HEK293 (cell line): ENCODE measurements around the gene NIPAL1.

Source experiments
- CTCF ChIA-PET: fragments of 350-600 bp; formaldehyde crosslinking; extraction: SDS; loops from one replicate; lab custom pipeline; 2021; ENCODE audit warnings: antibody characterized with exemption; lab: Yijun Ruan, JAX
- POLR2A ChIA-PET: fragments of 300-600 bp; formaldehyde crosslinking; extraction: SDS; loops from one replicate; lab custom pipeline; 2020; ENCODE audit warnings: antibody characterized with exemption, inconsistent platforms; lab: Yijun Ruan, JAX
- H3K27ac ChIP-seq: fragments of 200-500 bp; sonication (Bioruptor generic); 2 replicates; pipeline ENCODE4 v1.5.1; 2014; ENCODE audit warnings: low read depth, low read length, control low read depth, inconsistent platforms; ENCODE audit errors: extremely low read depth
- H3K36me3 ChIP-seq, 2 experiments: fragments of 200-500 bp in 1 of 2; sonication (Bioruptor generic) in 1 of 2; 1 replicate in 1 of 2; 2 replicates in 1 of 2; pipeline ENCODE4 v1.5.1; 2014 to 2017; ENCODE audit warnings: inconsistent platforms in 2 of 2, low read length in 2 of 2; ENCODE audit not compliant: control insufficient read depth in 2 of 2, insufficient read depth in 1 of 2
- H3K4me1 ChIP-seq: fragments of 200-500 bp; sonication (Bioruptor generic); 2 replicates; pipeline ENCODE4 v1.5.1; 2014; ENCODE audit warnings: mild to moderate bottlenecking, low read length, inconsistent platforms; ENCODE audit not compliant: control insufficient read depth, insufficient read depth
- H3K4me3 ChIP-seq: 2 replicates; pipeline ENCODE4 v1.5.1; 2011; ENCODE audit warnings: low read depth, mild to moderate bottlenecking, control low read depth, low read length, moderate library complexity
- H3K9me3 ChIP-seq: fragments of 200-500 bp; sonication (Bioruptor generic); 2 replicates; pipeline ENCODE4 v1.5.1; 2014; ENCODE audit warnings: low read depth, low read length, inconsistent platforms; ENCODE audit not compliant: control insufficient read depth, insufficient read depth
- GLI4 ChIP-seq: fragments of 450-650 bp; formaldehyde crosslinking; IDR thresholded peaks from 2 replicates; pipeline ENCODE4 v1.5.1; 2016; ENCODE audit warnings: missing biosample characterization, missing genetic modification characterization
- MZF1 ChIP-seq: fragments of 450-650 bp; formaldehyde crosslinking; IDR thresholded peaks from 2 replicates; pipeline ENCODE4 v1.5.1; 2017; ENCODE audit warnings: missing biosample characterization, missing genetic modification characterization, borderline replicate concordance
- SCRT2 ChIP-seq: fragments of 450-650 bp; formaldehyde crosslinking; IDR thresholded peaks from 2 replicates; pipeline ENCODE4 v1.5.1; 2016; ENCODE audit warnings: missing biosample characterization, missing genetic modification characterization
- ZNF10 ChIP-seq: fragments of 450-650 bp; formaldehyde crosslinking; IDR thresholded peaks from 2 replicates; pipeline ENCODE4 v1.5.1; 2017; ENCODE audit warnings: missing biosample characterization, missing genetic modification characterization
- ZNF140 ChIP-seq: fragments of 450-650 bp; formaldehyde crosslinking; IDR thresholded peaks from 2 replicates; pipeline ENCODE4 v1.5.1; 2016; ENCODE audit warnings: missing biosample characterization, missing genetic modification characterization
- ZNF16 ChIP-seq: fragments of 450-650 bp; formaldehyde crosslinking; IDR thresholded peaks from 2 replicates; pipeline ENCODE4 v1.5.1; 2016; ENCODE audit warnings: low read depth, missing biosample characterization, missing genetic modification characterization
- ZNF416 ChIP-seq: fragments of 450-650 bp; formaldehyde crosslinking; IDR thresholded peaks from 2 replicates; pipeline ENCODE4 v1.5.1; 2016; ENCODE audit warnings: missing biosample characterization, missing genetic modification characterization
- ZNF423 ChIP-seq: fragments of 450-650 bp; formaldehyde crosslinking; IDR thresholded peaks from 2 replicates; pipeline ENCODE4 v1.5.1; 2016; ENCODE audit warnings: missing biosample characterization, missing genetic modification characterization
- ZNF529 ChIP-seq: fragments of 450-650 bp; formaldehyde crosslinking; IDR thresholded peaks from 2 replicates; pipeline ENCODE4 v1.5.1; 2017; ENCODE audit warnings: missing genetic modification characterization, missing biosample characterization; ENCODE audit not compliant: insufficient replicate concordance
- ZNF548 ChIP-seq: fragments of 450-650 bp; formaldehyde crosslinking; IDR thresholded peaks from 2 replicates; pipeline ENCODE4 v1.5.1; 2016; ENCODE audit warnings: missing biosample characterization, missing genetic modification characterization
- ZNF560 ChIP-seq: fragments of 450-650 bp; formaldehyde crosslinking; IDR thresholded peaks from 2 replicates; pipeline ENCODE4 v1.5.1; 2017; ENCODE audit warnings: missing biosample characterization, missing genetic modification characterization, borderline replicate concordance
- ZNF610 ChIP-seq: fragments of 450-650 bp; formaldehyde crosslinking; IDR thresholded peaks from 2 replicates; pipeline ENCODE4 v1.5.1; 2016; ENCODE audit warnings: missing biosample characterization, missing genetic modification characterization, borderline replicate concordance
- ZNF621 ChIP-seq: fragments of 450-650 bp; formaldehyde crosslinking; IDR thresholded peaks from 2 replicates; pipeline ENCODE4 v1.5.1; 2017; ENCODE audit warnings: missing biosample characterization, missing genetic modification characterization
- ZSCAN16 ChIP-seq: fragments of 450-650 bp; formaldehyde crosslinking; IDR thresholded peaks from 2 replicates; pipeline ENCODE4 v1.5.1; 2016; ENCODE audit warnings: missing biosample characterization, missing genetic modification characterization
- TF ChIP-seq, protein P1 (sequence below): IDR thresholded peaks from 2 replicates; pipeline ENCODE4 v1.6.1; 2011; ENCODE audit warnings: mild to moderate bottlenecking, low read depth, low read length, borderline replicate concordance
- TF ChIP-seq, protein P2 (sequence below): fragments of 450-650 bp; formaldehyde crosslinking; IDR thresholded peaks from 2 replicates; pipeline ENCODE4 v1.5.1; 2016; ENCODE audit warnings: missing biosample characterization, missing genetic modification characterization
- TF ChIP-seq, protein P3 (sequence below): fragments of 450-650 bp; formaldehyde crosslinking; IDR thresholded peaks from 2 replicates; pipeline ENCODE4 v1.5.0; 2017; ENCODE audit warnings: missing biosample characterization, missing genetic modification characterization, borderline replicate concordance
- TF ChIP-seq, protein P4 (sequence below): fragments of 450-650 bp; formaldehyde crosslinking; IDR thresholded peaks from 2 replicates; pipeline ENCODE4 v1.5.1; 2017; ENCODE audit warnings: missing biosample characterization, missing genetic modification characterization
- TF ChIP-seq, protein P5 (sequence below): fragments of 450-650 bp; formaldehyde crosslinking; IDR thresholded peaks from 2 replicates; pipeline ENCODE4 v1.5.1; 2016; ENCODE audit warnings: missing biosample characterization, missing genetic modification characterization
- TF ChIP-seq, protein P6 (sequence below): fragments of 450-650 bp; formaldehyde crosslinking; IDR thresholded peaks from 2 replicates; pipeline ENCODE4 v1.5.1; 2016; ENCODE audit warnings: missing biosample characterization, missing genetic modification characterization

NIPAL1 gene

DNA sequence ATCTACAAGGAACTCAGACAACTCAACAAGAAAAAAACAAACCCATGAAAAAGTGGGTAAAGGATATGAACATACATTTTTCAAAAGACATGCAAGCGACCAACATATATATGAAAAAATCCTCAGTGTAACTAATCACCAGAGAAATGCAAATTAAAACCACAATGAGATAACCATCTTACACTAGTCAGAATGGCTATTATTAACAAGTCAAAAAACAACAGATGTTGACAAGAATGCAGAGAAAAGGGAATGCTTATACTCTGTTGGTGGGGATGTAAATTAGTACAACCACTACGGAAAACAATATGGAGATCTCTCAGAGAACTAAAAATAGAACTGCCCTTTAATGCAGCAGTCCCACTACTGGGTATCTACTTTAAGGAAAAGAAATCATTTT is 12.1 kb downstream of the NIPAL1 start:
- H3K9me3 ChIP-seq: no peaks in the 10 kb centered on the region
- H3K4me1 ChIP-seq: no peaks in the 10 kb centered on the region
- H3K4me3 ChIP-seq: no peak overlapping the region
- ChIA-PET POLR2A (no interaction called here), CTCF (no interaction called here)
- no peak for TF ChIP-seq ZNF621 (tag by site-specific recombination)
- no peak for TF ChIP-seq ZNF529
- no peak for TF ChIP-seq ZNF423 (tag by site-specific recombination)
- no peak for TF ChIP-seq ZNF610 (tag by site-specific recombination)
- TF ChIP-seq ZNF416: no peak
- no peak for TF ChIP-seq ZNF10
- no peak for TF ChIP-seq ZNF140 (tag by site-specific recombination)
- TF ChIP-seq ZNF548 (tag by site-specific recombination): no peak
- TF ChIP-seq, protein P1, sequence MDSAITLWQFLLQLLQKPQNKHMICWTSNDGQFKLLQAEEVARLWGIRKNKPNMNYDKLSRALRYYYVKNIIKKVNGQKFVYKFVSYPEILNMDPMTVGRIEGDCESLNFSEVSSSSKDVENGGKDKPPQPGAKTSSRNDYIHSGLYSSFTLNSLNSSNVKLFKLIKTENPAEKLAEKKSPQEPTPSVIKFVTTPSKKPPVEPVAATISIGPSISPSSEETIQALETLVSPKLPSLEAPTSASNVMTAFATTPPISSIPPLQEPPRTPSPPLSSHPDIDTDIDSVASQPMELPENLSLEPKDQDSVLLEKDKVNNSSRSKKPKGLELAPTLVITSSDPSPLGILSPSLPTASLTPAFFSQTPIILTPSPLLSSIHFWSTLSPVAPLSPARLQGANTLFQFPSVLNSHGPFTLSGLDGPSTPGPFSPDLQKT: no peak
- TF ChIP-seq, protein P2, sequence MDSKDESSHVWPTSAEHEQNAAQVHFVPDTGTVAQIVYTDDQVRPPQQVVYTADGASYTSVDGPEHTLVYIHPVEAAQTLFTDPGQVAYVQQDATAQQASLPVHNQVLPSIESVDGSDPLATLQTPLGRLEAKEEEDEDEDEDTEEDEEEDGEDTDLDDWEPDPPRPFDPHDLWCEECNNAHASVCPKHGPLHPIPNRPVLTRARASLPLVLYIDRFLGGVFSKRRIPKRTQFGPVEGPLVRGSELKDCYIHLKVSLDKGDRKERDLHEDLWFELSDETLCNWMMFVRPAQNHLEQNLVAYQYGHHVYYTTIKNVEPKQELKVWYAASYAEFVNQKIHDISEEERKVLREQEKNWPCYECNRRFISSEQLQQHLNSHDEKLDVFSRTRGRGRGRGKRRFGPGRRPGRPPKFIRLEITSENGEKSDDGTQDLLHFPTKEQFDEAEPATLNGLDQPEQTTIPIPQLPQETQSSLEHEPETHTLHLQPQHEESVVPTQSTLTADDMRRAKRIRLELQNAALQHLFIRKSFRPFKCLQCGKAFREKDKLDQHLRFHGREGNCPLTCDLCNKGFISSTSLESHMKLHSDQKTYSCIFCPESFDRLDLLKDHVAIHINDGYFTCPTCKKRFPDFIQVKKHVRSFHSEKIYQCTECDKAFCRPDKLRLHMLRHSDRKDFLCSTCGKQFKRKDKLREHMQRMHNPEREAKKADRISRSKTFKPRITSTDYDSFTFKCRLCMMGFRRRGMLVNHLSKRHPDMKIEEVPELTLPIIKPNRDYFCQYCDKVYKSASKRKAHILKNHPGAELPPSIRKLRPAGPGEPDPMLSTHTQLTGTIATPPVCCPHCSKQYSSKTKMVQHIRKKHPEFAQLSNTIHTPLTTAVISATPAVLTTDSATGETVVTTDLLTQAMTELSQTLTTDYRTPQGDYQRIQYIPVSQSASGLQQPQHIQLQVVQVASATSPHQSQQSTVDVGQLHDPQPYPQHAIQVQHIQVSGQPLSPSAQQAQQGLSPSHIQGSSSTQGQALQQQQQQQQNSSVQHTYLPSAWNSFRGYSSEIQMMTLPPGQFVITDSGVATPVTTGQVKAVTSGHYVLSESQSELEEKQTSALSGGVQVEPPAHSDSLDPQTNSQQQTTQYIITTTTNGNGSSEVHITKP (tag by site-specific recombination): no peak
- no peak; the same call in 1 of the 2 replicates for TF ChIP-seq MZF1 (tag by site-specific recombination)
- TF ChIP-seq ZNF560: no peak
- TF ChIP-seq, protein P3, sequence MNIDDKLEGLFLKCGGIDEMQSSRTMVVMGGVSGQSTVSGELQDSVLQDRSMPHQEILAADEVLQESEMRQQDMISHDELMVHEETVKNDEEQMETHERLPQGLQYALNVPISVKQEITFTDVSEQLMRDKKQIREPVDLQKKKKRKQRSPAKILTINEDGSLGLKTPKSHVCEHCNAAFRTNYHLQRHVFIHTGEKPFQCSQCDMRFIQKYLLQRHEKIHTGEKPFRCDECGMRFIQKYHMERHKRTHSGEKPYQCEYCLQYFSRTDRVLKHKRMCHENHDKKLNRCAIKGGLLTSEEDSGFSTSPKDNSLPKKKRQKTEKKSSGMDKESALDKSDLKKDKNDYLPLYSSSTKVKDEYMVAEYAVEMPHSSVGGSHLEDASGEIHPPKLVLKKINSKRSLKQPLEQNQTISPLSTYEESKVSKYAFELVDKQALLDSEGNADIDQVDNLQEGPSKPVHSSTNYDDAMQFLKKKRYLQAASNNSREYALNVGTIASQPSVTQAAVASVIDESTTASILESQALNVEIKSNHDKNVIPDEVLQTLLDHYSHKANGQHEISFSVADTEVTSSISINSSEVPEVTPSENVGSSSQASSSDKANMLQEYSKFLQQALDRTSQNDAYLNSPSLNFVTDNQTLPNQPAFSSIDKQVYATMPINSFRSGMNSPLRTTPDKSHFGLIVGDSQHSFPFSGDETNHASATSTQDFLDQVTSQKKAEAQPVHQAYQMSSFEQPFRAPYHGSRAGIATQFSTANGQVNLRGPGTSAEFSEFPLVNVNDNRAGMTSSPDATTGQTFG (tag by site-specific recombination): no peak
- no peak for TF ChIP-seq SCRT2
- TF ChIP-seq GLI4 (tag by site-specific recombination): no peak
- TF ChIP-seq ZSCAN16 (tag by site-specific recombination): no peak
- TF ChIP-seq ZNF16: no peak
- TF ChIP-seq, protein P4, sequence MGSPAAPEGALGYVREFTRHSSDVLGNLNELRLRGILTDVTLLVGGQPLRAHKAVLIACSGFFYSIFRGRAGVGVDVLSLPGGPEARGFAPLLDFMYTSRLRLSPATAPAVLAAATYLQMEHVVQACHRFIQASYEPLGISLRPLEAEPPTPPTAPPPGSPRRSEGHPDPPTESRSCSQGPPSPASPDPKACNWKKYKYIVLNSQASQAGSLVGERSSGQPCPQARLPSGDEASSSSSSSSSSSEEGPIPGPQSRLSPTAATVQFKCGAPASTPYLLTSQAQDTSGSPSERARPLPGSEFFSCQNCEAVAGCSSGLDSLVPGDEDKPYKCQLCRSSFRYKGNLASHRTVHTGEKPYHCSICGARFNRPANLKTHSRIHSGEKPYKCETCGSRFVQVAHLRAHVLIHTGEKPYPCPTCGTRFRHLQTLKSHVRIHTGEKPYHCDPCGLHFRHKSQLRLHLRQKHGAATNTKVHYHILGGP (tag by site-specific recombination): no peak
- TF ChIP-seq, protein P5, sequence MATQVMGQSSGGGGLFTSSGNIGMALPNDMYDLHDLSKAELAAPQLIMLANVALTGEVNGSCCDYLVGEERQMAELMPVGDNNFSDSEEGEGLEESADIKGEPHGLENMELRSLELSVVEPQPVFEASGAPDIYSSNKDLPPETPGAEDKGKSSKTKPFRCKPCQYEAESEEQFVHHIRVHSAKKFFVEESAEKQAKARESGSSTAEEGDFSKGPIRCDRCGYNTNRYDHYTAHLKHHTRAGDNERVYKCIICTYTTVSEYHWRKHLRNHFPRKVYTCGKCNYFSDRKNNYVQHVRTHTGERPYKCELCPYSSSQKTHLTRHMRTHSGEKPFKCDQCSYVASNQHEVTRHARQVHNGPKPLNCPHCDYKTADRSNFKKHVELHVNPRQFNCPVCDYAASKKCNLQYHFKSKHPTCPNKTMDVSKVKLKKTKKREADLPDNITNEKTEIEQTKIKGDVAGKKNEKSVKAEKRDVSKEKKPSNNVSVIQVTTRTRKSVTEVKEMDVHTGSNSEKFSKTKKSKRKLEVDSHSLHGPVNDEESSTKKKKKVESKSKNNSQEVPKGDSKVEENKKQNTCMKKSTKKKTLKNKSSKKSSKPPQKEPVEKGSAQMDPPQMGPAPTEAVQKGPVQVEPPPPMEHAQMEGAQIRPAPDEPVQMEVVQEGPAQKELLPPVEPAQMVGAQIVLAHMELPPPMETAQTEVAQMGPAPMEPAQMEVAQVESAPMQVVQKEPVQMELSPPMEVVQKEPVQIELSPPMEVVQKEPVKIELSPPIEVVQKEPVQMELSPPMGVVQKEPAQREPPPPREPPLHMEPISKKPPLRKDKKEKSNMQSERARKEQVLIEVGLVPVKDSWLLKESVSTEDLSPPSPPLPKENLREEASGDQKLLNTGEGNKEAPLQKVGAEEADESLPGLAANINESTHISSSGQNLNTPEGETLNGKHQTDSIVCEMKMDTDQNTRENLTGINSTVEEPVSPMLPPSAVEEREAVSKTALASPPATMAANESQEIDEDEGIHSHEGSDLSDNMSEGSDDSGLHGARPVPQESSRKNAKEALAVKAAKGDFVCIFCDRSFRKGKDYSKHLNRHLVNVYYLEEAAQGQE (tag by site-specific recombination): no peak
- TF ChIP-seq, protein P6, sequence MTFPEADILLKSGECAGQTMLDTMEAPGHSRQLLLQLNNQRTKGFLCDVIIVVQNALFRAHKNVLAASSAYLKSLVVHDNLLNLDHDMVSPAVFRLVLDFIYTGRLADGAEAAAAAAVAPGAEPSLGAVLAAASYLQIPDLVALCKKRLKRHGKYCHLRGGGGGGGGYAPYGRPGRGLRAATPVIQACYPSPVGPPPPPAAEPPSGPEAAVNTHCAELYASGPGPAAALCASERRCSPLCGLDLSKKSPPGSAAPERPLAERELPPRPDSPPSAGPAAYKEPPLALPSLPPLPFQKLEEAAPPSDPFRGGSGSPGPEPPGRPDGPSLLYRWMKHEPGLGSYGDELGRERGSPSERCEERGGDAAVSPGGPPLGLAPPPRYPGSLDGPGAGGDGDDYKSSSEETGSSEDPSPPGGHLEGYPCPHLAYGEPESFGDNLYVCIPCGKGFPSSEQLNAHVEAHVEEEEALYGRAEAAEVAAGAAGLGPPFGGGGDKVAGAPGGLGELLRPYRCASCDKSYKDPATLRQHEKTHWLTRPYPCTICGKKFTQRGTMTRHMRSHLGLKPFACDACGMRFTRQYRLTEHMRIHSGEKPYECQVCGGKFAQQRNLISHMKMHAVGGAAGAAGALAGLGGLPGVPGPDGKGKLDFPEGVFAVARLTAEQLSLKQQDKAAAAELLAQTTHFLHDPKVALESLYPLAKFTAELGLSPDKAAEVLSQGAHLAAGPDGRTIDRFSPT (tag by site-specific recombination): no peak
- H3K36me3 ChIP-seq: peaks cover 8 to 29% of the 10 kb centered on the region in 2 experiments
- no peak overlapping the region for H3K27ac ChIP-seq
